GM12891 (cell line): ENCODE measurements around the gene SYT17.

Experiments
- PAX5 ChIP-seq: IDR thresholded peaks from 2 replicates; pipeline ENCODE4 v1.6.1; 2011; ENCODE audit warnings: low read length, moderate library complexity, mild to moderate bottlenecking; ENCODE audit not compliant: insufficient read depth, severe bottlenecking
- POLR2A ChIP-seq: IDR thresholded peaks from 2 replicates; pipeline ENCODE4 v1.6.1; 2011; ENCODE audit warnings: low read depth, low read length, control low read depth
- POLR2AphosphoS5 ChIP-seq: IDR thresholded peaks from 2 replicates; pipeline ENCODE4 v1.6.1; 2011; ENCODE audit warnings: low read depth, low read length, control low read depth
- POU2F2 ChIP-seq: IDR thresholded peaks from 2 replicates; pipeline ENCODE4 v1.6.1; 2011; ENCODE audit warnings: low read depth, mild to moderate bottlenecking, control low read depth, low read length, moderate library complexity
- SPI1 ChIP-seq: IDR thresholded peaks from 2 replicates; pipeline ENCODE4 v1.6.1; 2011; ENCODE audit warnings: low read depth, low read length, control low read depth
- TAF1 ChIP-seq: IDR thresholded peaks from 2 replicates; pipeline ENCODE4 v1.6.1; 2011; ENCODE audit warnings: low read depth, low read length, control low read depth

GRCh38 chr16:19147627-19148026 is 20.4 kb upstream of the SYT17 start:
- TF ChIP-seq POLR2A (no peak), POLR2AphosphoS5 (no peak), TAF1 (no peak), PAX5 (no peak), POU2F2 (no peak), SPI1 (no peak)
